Endodermal cell (in vitro differentiated cells): Measurements from ENCODE around the gene RNPEPL1. TPM values are rescaled to one million over a fixed set of nuclear protein-coding genes. Genes with fewer than 3 reads are reported as not detected.

Source experiments
- DNase-seq: peaks from one replicate; pipeline ENCODE4 v3.0.0-alpha.2; 2017
- H3K27ac ChIP-seq: 2 replicates; pipeline ENCODE4 v1.5.1; 2013; ENCODE audit warnings: mild to moderate bottlenecking, low read depth, low read length, moderate library complexity
- H3K27me3 ChIP-seq: 2 replicates; pipeline ENCODE4 v1.6.1; 2013; ENCODE audit warnings: mild to moderate bottlenecking, low read length, moderate library complexity; ENCODE audit not compliant: insufficient read depth, control insufficient read depth, poor library complexity, severe bottlenecking
- H3K36me3 ChIP-seq: 2 replicates; pipeline ENCODE4 v1.7.0; 2013; ENCODE audit warnings: mild to moderate bottlenecking, low read length, moderate library complexity; ENCODE audit not compliant: control insufficient read depth, insufficient read depth
- H3K4me1 ChIP-seq: one replicate; pipeline ENCODE4 v1.7.0; 2013; ENCODE audit warnings: low read length; ENCODE audit not compliant: control insufficient read depth, insufficient read depth
- H3K4me3 ChIP-seq: 2 replicates; pipeline ENCODE4 v1.5.1; 2013; ENCODE audit warnings: mild to moderate bottlenecking, low read length, moderate library complexity
- H3K9ac ChIP-seq: 2 replicates; pipeline ENCODE4 v1.6.1; 2013; ENCODE audit warnings: mild to moderate bottlenecking, low read length, moderate library complexity; ENCODE audit not compliant: poor library complexity, severe bottlenecking; ENCODE audit errors: extremely low read depth
- H3K9me3 ChIP-seq: 2 replicates; pipeline ENCODE4 v1.6.1; 2013; ENCODE audit warnings: mild to moderate bottlenecking, low read length, moderate library complexity; ENCODE audit not compliant: control insufficient read depth
- H3K27ac Mint-ChIP-seq: 2 replicates; pipeline ENCODE4 v1.8.0; 2020; ENCODE audit warnings: mixed read lengths
- H3K27me3 Mint-ChIP-seq: 2 replicates; pipeline ENCODE4 v1.8.0; 2021; ENCODE audit warnings: mild to moderate bottlenecking, mixed read lengths; ENCODE audit not compliant: insufficient read depth
- H3K36me3 Mint-ChIP-seq: 2 replicates; pipeline ENCODE4 v1.8.0; 2020; ENCODE audit warnings: low read depth, mixed read lengths
- H3K4me1 Mint-ChIP-seq: 2 replicates; pipeline ENCODE4 v1.8.0; 2020; ENCODE audit warnings: mixed read lengths
- H3K4me3 Mint-ChIP-seq: 2 replicates; pipeline ENCODE4 v1.8.0; 2020; ENCODE audit warnings: mild to moderate bottlenecking, moderate library complexity, mixed read lengths
- H3K9me3 Mint-ChIP-seq: 2 replicates; pipeline ENCODE4 v1.8.0; 2020; ENCODE audit warnings: mild to moderate bottlenecking, mixed read lengths
- WGBS, 2 experiments: methylation state at CpG; one replicate each; pipeline versions ENCODE4 v1.1.5 to v1.1.7; 2013; ENCODE audit warnings: missing lambda C conversion rate in 2 of 2, mixed read lengths in 1 of 2; ENCODE audit not compliant: insufficient coverage in 1 of 2, insufficient read length in 1 of 2; 5-methylcytosine and 5-hydroxymethylcytosine counted together
- total RNA-seq, 2 donors: library from RNA; stranded (reverse); fragmentation: NEBNext Ultra II Directional in 1 of 2; extraction: Animal tissue kit (Norgen Biotek cat#: 25700) in 1 of 2; gene quantifications; 2 replicates in 1 of 2; 3 replicates in 1 of 2; pipeline ENCODE4 v1.2.1, GENCODE V29; 2021
- TF ChIP-seq, protein P1 (sequence below): fragments of 200-600 bp; sonication (generic); conservative IDR thresholded peaks from 2 replicates; pipeline ENCODE4 v1.5.0; 2021; ENCODE audit warnings: antibody characterized with exemption, mild to moderate bottlenecking

Gene RNPEPL1
- total RNA-seq, 2 donors from 2014 or later, result 38.4 to 52.4 TPM

DNA sequence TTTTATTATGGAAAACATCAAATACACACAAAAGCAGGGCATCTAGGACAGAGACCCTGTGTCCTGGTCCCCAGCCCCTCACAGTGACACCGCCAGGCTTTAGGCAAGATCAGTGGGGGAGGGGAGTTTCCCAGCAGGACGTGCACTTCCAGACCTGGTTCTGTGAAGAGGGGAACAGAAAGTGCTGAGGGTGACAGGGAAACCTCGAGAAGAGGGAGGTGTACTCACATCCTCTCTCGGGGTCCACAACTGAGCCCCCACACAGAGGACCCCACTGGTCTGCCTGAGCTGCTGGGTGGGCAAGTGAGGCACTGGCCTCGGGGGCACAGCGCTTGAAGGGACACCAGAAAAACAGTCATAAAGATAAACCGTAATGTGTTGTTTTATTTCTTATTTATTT, 52.6 kb downstream of the RNPEPL1 start:
- H3K4me1 ChIP-seq, result no peaks in the 10 kb centered on the region
- Mint-ChIP-seq H3K9me3 (peaks cover 27% of the 10 kb centered on the region), H3K4me3 (no peak overlapping the region), H3K4me1 (no peaks in the 10 kb centered on the region), H3K27ac (no peak overlapping the region), H3K36me3 (peaks cover 2% of the 10 kb centered on the region), H3K27me3 (peaks cover 3% of the 10 kb centered on the region)
- no peak overlapping the region for H3K4me3 ChIP-seq
- TF ChIP-seq, protein P1, sequence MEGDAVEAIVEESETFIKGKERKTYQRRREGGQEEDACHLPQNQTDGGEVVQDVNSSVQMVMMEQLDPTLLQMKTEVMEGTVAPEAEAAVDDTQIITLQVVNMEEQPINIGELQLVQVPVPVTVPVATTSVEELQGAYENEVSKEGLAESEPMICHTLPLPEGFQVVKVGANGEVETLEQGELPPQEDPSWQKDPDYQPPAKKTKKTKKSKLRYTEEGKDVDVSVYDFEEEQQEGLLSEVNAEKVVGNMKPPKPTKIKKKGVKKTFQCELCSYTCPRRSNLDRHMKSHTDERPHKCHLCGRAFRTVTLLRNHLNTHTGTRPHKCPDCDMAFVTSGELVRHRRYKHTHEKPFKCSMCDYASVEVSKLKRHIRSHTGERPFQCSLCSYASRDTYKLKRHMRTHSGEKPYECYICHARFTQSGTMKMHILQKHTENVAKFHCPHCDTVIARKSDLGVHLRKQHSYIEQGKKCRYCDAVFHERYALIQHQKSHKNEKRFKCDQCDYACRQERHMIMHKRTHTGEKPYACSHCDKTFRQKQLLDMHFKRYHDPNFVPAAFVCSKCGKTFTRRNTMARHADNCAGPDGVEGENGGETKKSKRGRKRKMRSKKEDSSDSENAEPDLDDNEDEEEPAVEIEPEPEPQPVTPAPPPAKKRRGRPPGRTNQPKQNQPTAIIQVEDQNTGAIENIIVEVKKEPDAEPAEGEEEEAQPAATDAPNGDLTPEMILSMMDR, result no peak
- peaks cover 33% of the 10 kb centered on the region for H3K9me3 ChIP-seq
- H3K27me3 ChIP-seq, result no peaks in the 10 kb centered on the region
- 66 to 87% methylated on average over 2 to 6 of the region's 7 CpGs for WGBS, 2 experiments
- H3K9ac ChIP-seq, result no peak overlapping the region
- no peak for DNase-seq
- H3K36me3 ChIP-seq, result no peaks in the 10 kb centered on the region
- no peak overlapping the region for H3K27ac ChIP-seq

- H3K9ac ChIP-seq, result no peak overlapping the region
- no peak overlapping the region for H3K27ac Mint-ChIP-seq
- no peak overlapping the region for H3K27ac ChIP-seq
- TF ChIP-seq, protein P1, result no peak
- peaks cover 22% of the 10 kb centered on the region for H3K9me3 ChIP-seq
- H3K36me3 ChIP-seq, result no peaks in the 10 kb centered on the region
- DNase-seq, result peak; percentile 22
- H3K4me1 Mint-ChIP-seq, result no peaks in the 10 kb centered on the region
- no peak overlapping the region for H3K4me3 ChIP-seq
- no peaks in the 10 kb centered on the region for H3K27me3 ChIP-seq
- 90 to 96% methylated on average over 8 of the region's 9 CpGs for WGBS, 2 experiments
- H3K4me1 ChIP-seq, result no peaks in the 10 kb centered on the region
- H3K9me3 Mint-ChIP-seq, result peaks cover 16% of the 10 kb centered on the region
- H3K4me3 Mint-ChIP-seq, result no peak overlapping the region
- H3K27me3 Mint-ChIP-seq, result peaks cover 3% of the 10 kb centered on the region
- no peaks in the 10 kb centered on the region for H3K36me3 Mint-ChIP-seq
These were observed 53.8 kb downstream of the RNPEPL1 start for GRCh38 chr2:240622060-240622411.

- no peaks in the 10 kb centered on the region for H3K4me1 Mint-ChIP-seq
- Histone ChIP-seq H3K27ac (no peak overlapping the region), H3K4me1 (no peaks in the 10 kb centered on the region), H3K4me3 (no peak overlapping the region), H3K9me3 (peaks cover 16% of the 10 kb centered on the region), H3K27me3 (no peaks in the 10 kb centered on the region), H3K36me3 (no peaks in the 10 kb centered on the region), H3K9ac (no peak overlapping the region)
- H3K9me3 Mint-ChIP-seq, result peaks cover 10% of the 10 kb centered on the region
- peaks cover 3% of the 10 kb centered on the region for H3K27me3 Mint-ChIP-seq
- 87 to 93% methylated on average over 24 to 37 of the region's 37 CpGs for WGBS, 2 experiments
- DNase-seq, result peak; percentile 47
- TF ChIP-seq, protein P1, result no peak
- H3K4me3 Mint-ChIP-seq, result no peak overlapping the region
- no peak overlapping the region for H3K27ac Mint-ChIP-seq
- no peaks in the 10 kb centered on the region for H3K36me3 Mint-ChIP-seq
These were observed 54.4 kb downstream of the RNPEPL1 start for GRCh38 chr2:240622531-240623235.
